Spinal cord (tissue), 10 donors: ENCODE results near the gene HSPBP1. TPM values are rescaled to one million over a fixed set of nuclear protein-coding genes. Genes with fewer than 3 reads are reported as not detected.
A peak's percentile ranks its signal among the peaks of the same experiment; 100 is the strongest.

Experiments used
- DNase-seq, 6 donors: peaks; one replicate each; pipeline versions ENCODE4 v3.0.0 to v3.0.0-alpha.2; 2013 to 2015; ENCODE audit warnings: low spot score in 6 of 6, low read depth in 4 of 6
- H3K27ac ChIP-seq: one replicate; pipeline ENCODE4 v1.5.1; 2013; ENCODE audit warnings: low read depth, low read length, control low read depth
- H3K27me3 ChIP-seq: one replicate; pipeline ENCODE4 v1.6.1; 2013; ENCODE audit warnings: low read length; ENCODE audit not compliant: control insufficient read depth, insufficient read depth
- H3K36me3 ChIP-seq: one replicate; pipeline ENCODE4 v1.6.1; 2013; ENCODE audit warnings: low read length; ENCODE audit not compliant: control insufficient read depth, insufficient read depth
- H3K4me1 ChIP-seq: one replicate; pipeline ENCODE4 v1.6.1; 2013; ENCODE audit warnings: low read length; ENCODE audit not compliant: control insufficient read depth, insufficient read depth
- H3K4me3 ChIP-seq: one replicate; pipeline ENCODE4 v1.5.1; 2013; ENCODE audit warnings: low read depth, low read length, control low read depth
- H3K9me3 ChIP-seq: one replicate; pipeline ENCODE4 v1.6.1; 2013; ENCODE audit warnings: low read length; ENCODE audit not compliant: control insufficient read depth, insufficient read depth
- WGBS: methylation state at CpG from one replicate; pipeline ENCODE4 v1.1.5; 2013; ENCODE audit warnings: missing lambda C conversion rate; ENCODE audit not compliant: insufficient coverage; 5-methylcytosine and 5-hydroxymethylcytosine counted together
- polyA plus RNA-seq, 2 donors: library from polyadenylated mRNA; unstranded; fragments of 120-200 nt; gene quantifications; one replicate each; pipeline ENCODE4 v1.2.1, GENCODE V29; 2013; ENCODE audit not compliant: insufficient read length in 2 of 2
- total RNA-seq, 2 donors: library from RNA; depleted of rRNA in 1 of 2; stranded (reverse); fragments of 120-200 nt in 1 of 2; fragments of >200 nt in 1 of 2; gene quantifications; one replicate each; pipeline versions ENCODE4 v1.2.3 to v1.2.4, GENCODE V29; 2013 to 2014
- donor health status: healthy.

The HSPBP1 gene
- total and polyA plus RNA-seq, 4 donors = 19.6 to 71.4 (median 46.1) TPM

GRCh38 chr19:55305983-55306562 lies 26.2 kb upstream of the HSPBP1 start:
- WGBS = 97% methylated on average over 16 of the region's 17 CpGs
- Histone ChIP-seq H3K27me3 (no peaks in the 10 kb centered on the region), H3K36me3 (peaks cover 87% of the 10 kb centered on the region), H3K4me1 (peaks cover 18% of the 10 kb centered on the region), H3K9me3 (no peaks in the 10 kb centered on the region), H3K4me3 (no peak overlapping the region), H3K27ac (no peak overlapping the region)
- DNase-seq = no peak

- H3K36me3 ChIP-seq = peaks cover 83% of the 10 kb centered on the region
- no peaks in the 10 kb centered on the region for H3K27me3 ChIP-seq
- H3K4me3 ChIP-seq = no peak overlapping the region
- DNase-seq = peak in 2 of 6 donors; percentile 47 to 52
- peaks cover 17% of the 10 kb centered on the region for H3K4me1 ChIP-seq
- no peak overlapping the region for H3K27ac ChIP-seq
- 90% methylated on average over 8 of the region's 9 CpGs for WGBS
- no peaks in the 10 kb centered on the region for H3K9me3 ChIP-seq
Observed at GRCh38 chr19:55305491-55305890, 25.6 kb upstream of the HSPBP1 start.

GRCh38 chr19:55304980-55305379 lies 25.1 kb upstream of the HSPBP1 start:
- 76% methylated on average over 10 of the region's 14 CpGs for WGBS
- H3K9me3 ChIP-seq = no peaks in the 10 kb centered on the region
- H3K4me3 ChIP-seq = no peak overlapping the region
- peaks cover 80% of the 10 kb centered on the region for H3K36me3 ChIP-seq
- H3K27me3 ChIP-seq = no peaks in the 10 kb centered on the region
- H3K27ac ChIP-seq = no peak overlapping the region
- no peak for DNase-seq
- H3K4me1 ChIP-seq = peaks cover 16% of the 10 kb centered on the region

- peaks cover 16% of the 10 kb centered on the region for H3K4me1 ChIP-seq
- peaks cover 80% of the 10 kb centered on the region for H3K36me3 ChIP-seq
- H3K4me3 ChIP-seq = no peak overlapping the region
- H3K9me3 ChIP-seq = no peaks in the 10 kb centered on the region
- H3K27me3 ChIP-seq = no peaks in the 10 kb centered on the region
- H3K27ac ChIP-seq = no peak overlapping the region
- WGBS = 88% methylated on average over 23 of the region's 39 CpGs
- peak in 1 of 6 donors; percentile 20 for DNase-seq
Observed at GRCh38 chr19:55304279-55304978, 24.5 kb upstream of the HSPBP1 start.

GRCh38 chr19:55303477-55303876 lies 23.6 kb upstream of the HSPBP1 start:
- H3K27me3 ChIP-seq = no peaks in the 10 kb centered on the region
- no peak overlapping the region for H3K4me3 ChIP-seq
- no peaks in the 10 kb centered on the region for H3K9me3 ChIP-seq
- H3K36me3 ChIP-seq = peaks cover 80% of the 10 kb centered on the region
- no peak overlapping the region for H3K27ac ChIP-seq
- no peak for DNase-seq
- 89% methylated on average over 11 of the region's 11 CpGs for whole genome bisulfite sequencing
- H3K4me1 ChIP-seq = peaks cover 16% of the 10 kb centered on the region

- no peak for DNase-seq
- no peaks in the 10 kb centered on the region for H3K9me3 ChIP-seq
- H3K4me1 ChIP-seq = peaks cover 16% of the 10 kb centered on the region
- WGBS = 83% methylated on average over 6 of the region's 12 CpGs
- H3K27me3 ChIP-seq = no peaks in the 10 kb centered on the region
- peak overlapping the region; percentile 39 for H3K4me3 ChIP-seq
- H3K27ac ChIP-seq = no peak overlapping the region
- H3K36me3 ChIP-seq = peaks cover 76% of the 10 kb centered on the region
Observed at GRCh38 chr19:55302318-55302703, 22.4 kb upstream of the HSPBP1 start.

GRCh38 chr19:55301459-55302317 lies 21.8 kb upstream of the HSPBP1 start:
- Histone ChIP-seq H3K4me1 (peaks cover 16% of the 10 kb centered on the region), H3K9me3 (no peaks in the 10 kb centered on the region), H3K36me3 (peaks cover 76% of the 10 kb centered on the region), H3K27me3 (no peaks in the 10 kb centered on the region), H3K4me3 (peak overlapping the region; percentile 39), H3K27ac (no peak overlapping the region)
- DNase-seq = peak; percentile 66 to 97 (median 76)
- 8% methylated on average over 27 of the region's 42 CpGs for WGBS

- 27% methylated on average over 14 of the region's 15 CpGs for WGBS
- DNase-seq = peak in 1 of 6 donors; percentile 66
- Histone ChIP-seq H3K9me3 (no peaks in the 10 kb centered on the region), H3K36me3 (peaks cover 75% of the 10 kb centered on the region), H3K4me1 (peaks cover 16% of the 10 kb centered on the region), H3K27me3 (no peaks in the 10 kb centered on the region), H3K4me3 (no peak overlapping the region), H3K27ac (no peak overlapping the region)
Observed at GRCh38 chr19:55300886-55301458, 21.1 kb upstream of the HSPBP1 start.

GRCh38 chr19:55299991-55300390 lies 20.1 kb upstream of the HSPBP1 start:
- no peaks in the 10 kb centered on the region for H3K9me3 ChIP-seq
- H3K36me3 ChIP-seq = peaks cover 75% of the 10 kb centered on the region
- no peak overlapping the region for H3K4me3 ChIP-seq
- no peak for DNase-seq
- H3K27ac ChIP-seq = no peak overlapping the region
- peaks cover 16% of the 10 kb centered on the region for H3K4me1 ChIP-seq
- WGBS = 98% methylated on average over 7 of the region's 10 CpGs
- no peaks in the 10 kb centered on the region for H3K27me3 ChIP-seq
